ENCODE data around the gene ZSCAN23.
A peak's percentile ranks its signal among the peaks of the same experiment; 100 is the strongest.
"Not testable (repeated sequence)": the region's sequence is repeated elsewhere in the genome, so short reads cannot be mapped to it uniquely, and the experiment has no call there.

Gene ZSCAN23

DNA sequence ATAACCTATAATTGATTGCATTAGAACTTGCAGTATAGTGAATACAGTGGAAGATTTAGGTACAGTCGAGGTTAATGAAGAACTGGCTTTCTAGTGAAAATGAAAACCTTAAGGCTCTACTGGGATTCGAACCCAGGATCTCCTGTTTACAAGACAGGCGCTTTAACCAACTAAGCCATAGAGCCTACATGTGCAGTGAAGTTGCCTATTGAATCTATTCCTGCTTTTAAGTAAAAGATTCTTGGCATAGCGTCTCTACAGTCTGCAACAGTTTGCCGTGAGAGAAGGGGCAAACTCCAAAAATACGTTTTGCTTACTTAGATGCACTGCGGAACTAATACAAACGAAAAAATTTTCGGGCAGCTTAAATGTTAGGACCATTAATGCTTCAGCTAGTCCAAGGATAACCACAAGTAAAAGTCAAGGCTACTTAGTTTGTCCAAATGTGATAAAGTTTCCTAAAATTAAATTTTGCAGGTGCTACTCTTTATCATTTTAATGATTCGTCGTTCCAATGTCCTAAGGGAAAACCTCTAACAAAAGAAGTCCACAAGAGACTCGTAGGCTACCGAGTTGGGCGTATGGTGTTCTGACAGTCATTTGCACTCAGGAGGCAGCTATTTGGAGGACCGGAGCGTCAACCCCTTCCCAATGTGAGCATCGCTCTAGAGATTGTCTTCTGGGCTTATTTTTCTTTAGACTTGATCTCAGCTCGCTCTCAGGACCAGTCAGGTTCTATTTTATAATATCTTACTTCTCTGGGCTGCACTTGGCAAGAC, 31.3 kb upstream of the ZSCAN23 start:
- H3K4me3 ChIP-seq (ENCODE audit: low read depth, low read length) = peak overlapping the region; percentile 60
- H3K27ac ChIP-seq = no peak overlapping the region
- in situ Hi-C loops (cut with HindIII; ENCODE audit: low pct_ligation_motif_present, low sequenced_read_pairs) = no loop called here
- peak; percentile 85 for DNase-seq
- no peaks in the 10 kb centered on the region for H3K36me3 ChIP-seq (replicated peaks)
- no peaks in the 10 kb centered on the region for H3K27me3 ChIP-seq (replicated peaks)
- TF ChIP-seq, protein P1, sequence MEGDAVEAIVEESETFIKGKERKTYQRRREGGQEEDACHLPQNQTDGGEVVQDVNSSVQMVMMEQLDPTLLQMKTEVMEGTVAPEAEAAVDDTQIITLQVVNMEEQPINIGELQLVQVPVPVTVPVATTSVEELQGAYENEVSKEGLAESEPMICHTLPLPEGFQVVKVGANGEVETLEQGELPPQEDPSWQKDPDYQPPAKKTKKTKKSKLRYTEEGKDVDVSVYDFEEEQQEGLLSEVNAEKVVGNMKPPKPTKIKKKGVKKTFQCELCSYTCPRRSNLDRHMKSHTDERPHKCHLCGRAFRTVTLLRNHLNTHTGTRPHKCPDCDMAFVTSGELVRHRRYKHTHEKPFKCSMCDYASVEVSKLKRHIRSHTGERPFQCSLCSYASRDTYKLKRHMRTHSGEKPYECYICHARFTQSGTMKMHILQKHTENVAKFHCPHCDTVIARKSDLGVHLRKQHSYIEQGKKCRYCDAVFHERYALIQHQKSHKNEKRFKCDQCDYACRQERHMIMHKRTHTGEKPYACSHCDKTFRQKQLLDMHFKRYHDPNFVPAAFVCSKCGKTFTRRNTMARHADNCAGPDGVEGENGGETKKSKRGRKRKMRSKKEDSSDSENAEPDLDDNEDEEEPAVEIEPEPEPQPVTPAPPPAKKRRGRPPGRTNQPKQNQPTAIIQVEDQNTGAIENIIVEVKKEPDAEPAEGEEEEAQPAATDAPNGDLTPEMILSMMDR (IDR thresholded peaks at IDR 0.05; ENCODE audit: low read depth, low read length, missing control alignments) = no peak

DNA sequence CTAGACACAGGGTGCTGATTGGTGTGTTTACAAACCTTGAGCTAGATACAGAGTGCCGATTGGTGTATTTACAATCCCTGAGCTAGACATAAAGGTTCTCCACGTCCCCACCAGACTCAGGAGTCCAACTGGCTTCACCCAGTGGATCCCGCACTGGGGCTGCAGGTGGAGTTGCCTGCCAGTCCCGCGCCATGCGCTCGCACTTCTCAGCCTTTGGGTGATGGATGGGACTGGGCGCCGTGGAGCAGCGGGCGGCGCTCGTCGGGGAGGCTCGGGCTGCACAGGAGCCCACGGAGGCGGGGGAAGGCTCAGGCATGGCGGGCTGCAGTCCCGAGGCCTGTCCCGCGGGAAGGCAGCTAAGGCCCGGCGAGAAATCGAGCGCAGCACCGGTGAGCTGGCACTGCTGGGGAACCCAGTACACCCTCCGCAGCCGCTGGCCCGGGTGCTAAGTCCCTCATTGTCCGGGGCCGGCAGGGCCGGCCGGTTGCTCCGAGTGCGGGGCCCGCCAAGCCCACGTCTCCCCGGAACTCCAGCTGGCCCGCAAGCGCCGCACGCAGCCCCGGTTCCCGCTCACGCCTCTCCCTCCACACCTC, 26.0 kb upstream of the ZSCAN23 start:
- H3K36me3 ChIP-seq (replicated peaks); H3K27ac ChIP-seq; H3K4me3 ChIP-seq (ENCODE audit: low read depth, low read length); in situ Hi-C loops (cut with HindIII; ENCODE audit: low pct_ligation_motif_present, low sequenced_read_pairs); DNase-seq; H3K27me3 ChIP-seq (replicated peaks): not testable (repeated sequence)

DNA sequence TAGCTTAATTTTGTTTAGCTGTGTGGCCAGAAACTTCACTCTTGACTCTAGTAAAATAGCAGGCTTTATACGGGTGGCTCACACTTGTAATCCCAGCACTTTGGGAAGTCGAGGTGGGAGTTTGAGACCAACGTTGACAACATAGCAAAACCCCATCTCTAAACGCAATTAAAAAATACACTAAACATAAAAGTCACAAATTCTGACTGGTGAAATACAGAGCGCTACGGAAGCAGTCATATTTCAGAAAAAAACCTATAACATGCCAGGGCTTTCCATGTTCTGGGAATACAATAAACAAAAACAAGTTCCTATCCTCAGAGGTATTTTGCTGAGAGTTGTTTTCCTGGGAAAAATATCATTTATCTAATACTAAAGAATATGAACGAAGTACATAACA, 24.8 kb upstream of the ZSCAN23 start:
- H3K27me3 ChIP-seq (replicated peaks) = peaks cover 4% of the 10 kb centered on the region
- in situ Hi-C loops (cut with HindIII; ENCODE audit: low pct_ligation_motif_present, low sequenced_read_pairs) = no loop called here
- no peak overlapping the region for H3K27ac ChIP-seq
- DNase-seq = no peak
- H3K4me3 ChIP-seq (ENCODE audit: low read depth, low read length) = no peak overlapping the region
- TF ChIP-seq, protein P1 (IDR thresholded peaks at IDR 0.05; ENCODE audit: low read depth, low read length, missing control alignments) = no peak
- no peaks in the 10 kb centered on the region for H3K36me3 ChIP-seq (replicated peaks)

DNA sequence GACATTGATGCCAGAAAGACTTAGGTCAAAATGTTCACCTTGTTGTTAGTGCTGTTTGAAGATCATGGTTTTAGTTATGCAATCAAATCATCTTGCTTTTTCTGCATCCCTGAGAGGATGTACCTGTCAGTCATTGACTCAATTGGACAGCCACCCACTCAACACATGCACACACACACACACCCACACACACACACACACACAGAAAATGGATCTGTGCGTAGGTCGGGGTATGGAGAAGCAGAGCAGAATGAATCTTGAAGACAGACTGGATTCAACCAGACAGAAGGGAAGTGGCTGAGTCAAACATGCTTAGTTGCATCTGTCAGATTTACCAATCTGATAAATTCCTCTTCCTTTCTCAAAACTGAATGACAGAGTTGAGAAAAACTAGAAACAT, 19.1 kb upstream of the ZSCAN23 start:
- no peak overlapping the region for H3K27ac ChIP-seq
- no peak overlapping the region for H3K4me3 ChIP-seq (ENCODE audit: low read depth, low read length)
- TF ChIP-seq, protein P1 (IDR thresholded peaks at IDR 0.05; ENCODE audit: low read depth, low read length, missing control alignments) = no peak
- DNase-seq = no peak
- in situ Hi-C loops (cut with HindIII; ENCODE audit: low pct_ligation_motif_present, low sequenced_read_pairs) = no loop called here
- H3K36me3 ChIP-seq (replicated peaks) = no peaks in the 10 kb centered on the region
- H3K27me3 ChIP-seq (replicated peaks) = peaks cover 4% of the 10 kb centered on the region

- TF ChIP-seq, protein P1 (IDR thresholded peaks at IDR 0.05; ENCODE audit: low read depth, low read length, missing control alignments) = no peak
- no peak for DNase-seq
- Histone ChIP-seq H3K27ac (no peak overlapping the region), H3K36me3 (replicated peaks) (no peaks in the 10 kb centered on the region), H3K4me3 (ENCODE audit: low read depth, low read length) (no peak overlapping the region), H3K27me3 (replicated peaks) (no peaks in the 10 kb centered on the region)
- in situ Hi-C loops (cut with HindIII; ENCODE audit: low pct_ligation_motif_present, low sequenced_read_pairs) = no loop called here
These were observed 15.3 kb upstream of the ZSCAN23 start for GRCh38 chr6:28458568-28458967.

DNA sequence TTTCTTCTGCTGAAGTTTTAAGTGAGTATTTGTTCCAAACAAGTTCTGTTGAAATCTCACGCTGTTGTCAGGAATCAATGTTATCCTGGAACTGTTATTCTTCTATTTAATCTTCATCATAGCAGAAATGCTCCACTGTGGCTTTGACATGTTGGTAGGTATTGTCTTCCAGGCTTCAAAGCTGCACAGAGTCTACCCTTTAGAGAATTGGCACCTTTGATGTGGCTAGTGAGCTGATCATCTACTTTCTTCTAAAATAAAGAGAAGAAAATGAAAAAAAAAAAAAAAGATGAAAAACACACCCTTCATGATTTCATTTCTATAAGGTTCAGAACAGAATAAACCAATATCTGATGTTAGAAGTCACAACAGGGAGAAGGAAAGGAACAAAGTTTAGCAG, 5.8 kb upstream of the ZSCAN23 start:
- H3K27me3 ChIP-seq (replicated peaks) = no peaks in the 10 kb centered on the region
- no peaks in the 10 kb centered on the region for H3K36me3 ChIP-seq (replicated peaks)
- H3K4me3 ChIP-seq (ENCODE audit: low read depth, low read length) = no peak overlapping the region
- DNase-seq = no peak
- TF ChIP-seq, protein P1 (IDR thresholded peaks at IDR 0.05; ENCODE audit: low read depth, low read length, missing control alignments) = no peak
- no peak overlapping the region for H3K27ac ChIP-seq
- in situ Hi-C loops (cut with HindIII; ENCODE audit: low pct_ligation_motif_present, low sequenced_read_pairs) = no loop called here

DNA sequence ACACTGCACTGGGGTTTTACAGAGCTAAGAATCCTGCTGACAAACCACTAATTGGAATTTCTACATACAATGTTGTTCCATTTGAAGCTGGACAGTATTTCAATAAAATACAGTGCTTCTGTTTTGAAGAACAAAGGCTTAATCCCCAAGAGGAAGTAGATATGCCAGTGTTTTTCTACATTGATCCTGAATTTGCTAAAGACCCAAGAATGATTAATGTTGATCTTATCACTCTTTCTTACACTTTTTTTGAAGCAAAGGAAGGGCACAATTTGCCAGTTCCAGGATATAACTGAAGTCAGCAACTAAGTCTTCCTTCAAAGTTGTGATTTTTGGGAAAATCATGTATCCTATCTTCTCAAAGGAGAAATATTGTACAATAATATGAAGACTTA, 4.2 kb upstream of the ZSCAN23 start:
- DNase-seq; in situ Hi-C loops (cut with HindIII; ENCODE audit: low pct_ligation_motif_present, low sequenced_read_pairs); H3K27ac ChIP-seq; H3K27me3 ChIP-seq (replicated peaks); H3K36me3 ChIP-seq (replicated peaks): not testable (repeated sequence)
- H3K4me3 ChIP-seq (ENCODE audit: low read depth, low read length) = peak overlapping the region; percentile 72
